A549 treated with AZD2906 at 1 μM for 4 hours (cell line): ENCODE measurements around the gene CHST2. TPM values are rescaled to one million over a fixed set of nuclear protein-coding genes. Genes with fewer than 3 reads are reported as not detected.

Source experiments
- total RNA-seq: library from RNA; stranded (reverse); fragments of 200-300 nt; extraction: Qiagen RNA extraction; gene quantifications from 5 replicates; pipeline ENCODE4 v1.2.3, GENCODE V29; 2022

Gene CHST2, protein sequence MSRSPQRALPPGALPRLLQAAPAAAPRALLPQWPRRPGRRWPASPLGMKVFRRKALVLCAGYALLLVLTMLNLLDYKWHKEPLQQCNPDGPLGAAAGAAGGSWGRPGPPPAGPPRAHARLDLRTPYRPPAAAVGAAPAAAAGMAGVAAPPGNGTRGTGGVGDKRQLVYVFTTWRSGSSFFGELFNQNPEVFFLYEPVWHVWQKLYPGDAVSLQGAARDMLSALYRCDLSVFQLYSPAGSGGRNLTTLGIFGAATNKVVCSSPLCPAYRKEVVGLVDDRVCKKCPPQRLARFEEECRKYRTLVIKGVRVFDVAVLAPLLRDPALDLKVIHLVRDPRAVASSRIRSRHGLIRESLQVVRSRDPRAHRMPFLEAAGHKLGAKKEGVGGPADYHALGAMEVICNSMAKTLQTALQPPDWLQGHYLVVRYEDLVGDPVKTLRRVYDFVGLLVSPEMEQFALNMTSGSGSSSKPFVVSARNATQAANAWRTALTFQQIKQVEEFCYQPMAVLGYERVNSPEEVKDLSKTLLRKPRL
- total RNA-seq, result 0.97 to 1.6 TPM (median 1.4 TPM) in 5 replicates

DNA sequence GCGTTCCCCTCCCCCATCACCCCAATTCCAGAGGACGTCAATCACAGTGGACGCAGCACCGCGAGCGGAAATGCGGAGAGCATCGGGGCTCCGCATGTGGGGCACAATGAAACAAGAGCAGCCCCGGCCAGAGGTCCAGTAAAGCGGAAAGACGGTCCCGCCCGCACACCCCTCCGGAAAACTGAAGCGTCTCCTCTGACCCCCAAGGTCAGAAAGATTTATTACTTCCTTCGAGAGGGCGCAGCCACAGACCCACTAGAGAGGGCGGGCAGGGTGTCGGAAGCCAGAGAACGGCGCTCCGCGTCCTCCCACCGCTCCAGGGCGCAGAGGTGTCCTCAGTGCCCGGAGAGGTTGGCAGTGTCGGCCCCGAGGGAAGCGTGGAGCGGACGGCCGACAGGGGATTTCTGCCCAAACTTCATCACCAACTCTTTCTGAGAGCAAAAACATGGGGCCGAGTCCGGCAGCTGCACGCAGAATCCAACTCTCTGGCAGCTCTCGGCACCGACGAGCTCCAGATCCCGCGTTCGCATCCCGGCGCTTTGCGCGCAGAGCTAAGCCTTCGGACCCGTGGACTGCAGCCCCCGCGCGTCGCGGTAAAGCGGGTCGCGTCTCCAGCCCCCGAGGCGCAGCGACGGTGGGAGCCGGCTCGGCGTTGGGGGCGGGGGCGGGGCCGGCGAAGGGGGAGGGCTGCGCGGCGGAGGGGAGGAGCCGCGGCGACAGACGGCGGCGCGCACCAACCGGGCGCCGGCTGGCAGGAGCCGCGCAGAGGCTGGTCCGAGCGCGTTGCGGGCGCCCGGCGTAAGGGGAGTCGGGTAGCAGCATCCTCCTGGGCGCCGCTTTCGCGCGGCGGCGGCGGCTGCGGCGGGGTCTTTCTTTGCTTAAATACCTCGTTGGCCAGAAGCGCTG is at the start of gene CHST2:
Gene CHST2 (plus strand): TSS at position 763 of the 906 bp plus-strand sequence. CDS start 1,046 bp downstream, outside the sequence.

Other genes with a start within 250 kb of the CHST2 start
- gene PCOLCE2, start 230.7 kb upstream of the CHST2 start, total RNA-seq, result 21.6 to 31.6 TPM (median 24.2 TPM) in 5 replicates
- gene PAQR9, start 156.1 kb upstream of the CHST2 start, total RNA-seq, result 1.7 to 2.4 TPM (median 1.8 TPM) in 5 replicates
- 64.0 to 109 TPM (median 76.4 TPM) in 5 replicates for gene U2SURP, start 118.2 kb upstream of the CHST2 start, total RNA-seq